Calu3 (cell line): ENCODE measurements around the gene MYT1. TPM values are rescaled to one million over a fixed set of nuclear protein-coding genes. Genes with fewer than 3 reads are reported as not detected.
"Not testable (repeated sequence)": the region's sequence is repeated elsewhere in the genome, so short reads cannot be mapped to it uniquely, and the experiment has no call there.

Experiments used
- BruUV-seq: library from RNA; stranded (reverse); fragments of 400-500 nt; replicated peaks from 2 replicates; lab custom pipeline; 2021; lab: Mats Ljungman, UMichigan
- CTCF ChIA-PET: fragments of 300-600 bp; sonication (Branson Sonifier 250); formaldehyde crosslinking; loops from one replicate; lab custom pipeline; 2022; ENCODE audit warnings: antibody characterized with exemption; lab: Charles Lee
- DNase-seq: peaks from one replicate; pipeline ENCODE4 v3.0.0; 2022
- H3K27ac Mint-ChIP-seq: one replicate; pipeline ENCODE4 v1.8.0; 2022; ENCODE audit warnings: mixed read lengths; ENCODE audit not compliant: unreplicated experiment
- H3K27me3 Mint-ChIP-seq: one replicate; pipeline ENCODE4 v1.8.0; 2022; ENCODE audit warnings: mixed read lengths; ENCODE audit not compliant: unreplicated experiment
- H3K36me3 Mint-ChIP-seq: one replicate; pipeline ENCODE4 v1.8.0; 2022; ENCODE audit warnings: mild to moderate bottlenecking, moderate library complexity, mixed read lengths; ENCODE audit not compliant: insufficient read depth, unreplicated experiment
- H3K4me1 Mint-ChIP-seq: one replicate; pipeline ENCODE4 v1.8.0; 2022; ENCODE audit warnings: mild to moderate bottlenecking, low read depth, mixed read lengths; ENCODE audit not compliant: unreplicated experiment
- H3K4me3 Mint-ChIP-seq: one replicate; pipeline ENCODE4 v1.8.0; 2022; ENCODE audit warnings: mild to moderate bottlenecking, low read depth, moderate library complexity, mixed read lengths; ENCODE audit not compliant: unreplicated experiment
- H3K9me3 Mint-ChIP-seq: one replicate; pipeline ENCODE4 v1.8.0; 2022; ENCODE audit warnings: low read depth, mixed read lengths; ENCODE audit not compliant: unreplicated experiment
- CTCF ChIP-seq: fragments of 200-600 bp; IDR thresholded peaks from one replicate; pipeline ENCODE4 v1.8.0; 2022; ENCODE audit warnings: antibody characterized with exemption; ENCODE audit not compliant: unreplicated experiment
- intact Hi-C: fragments of 100-400 bp; cut with micrococcal nuclease; formaldehyde crosslinking; loops from one replicate; pipeline ENCODE4 v1.10.0; 2022; ENCODE audit not compliant: unreplicated experiment
- total RNA-seq: library from RNA; stranded (reverse); gene quantifications from 2 replicates; pipeline ENCODE4 v1.2.3, GENCODE V29; 2022

The MYT1 gene
- total RNA-seq, 1 experiment from 2014 or later = 0.45 TPM

- no TSS peak for BruUV-seq
- CTCF ChIA-PET = interaction anchor here (0.5 kb wide), 1 partner anchor 93 kb away, joined by 5 read pairs; no protein-coding TSS in a partner anchor
- Mint-ChIP-seq H3K4me3 (no peak overlapping the region), H3K27ac (no peak overlapping the region), H3K4me1 (peaks cover 8% of the 10 kb centered on the region), H3K9me3 (peaks cover 5% of the 10 kb centered on the region), H3K27me3 (peaks cover 15% of the 10 kb centered on the region), H3K36me3 (peaks cover 13% of the 10 kb centered on the region)
- TF ChIP-seq CTCF = no peak
- DNase-seq = no peak
- intact Hi-C loops = no loop called here
Measured at GRCh38 chr20:64283646-64284045, 119.4 kb downstream of the MYT1 start.

DNA sequence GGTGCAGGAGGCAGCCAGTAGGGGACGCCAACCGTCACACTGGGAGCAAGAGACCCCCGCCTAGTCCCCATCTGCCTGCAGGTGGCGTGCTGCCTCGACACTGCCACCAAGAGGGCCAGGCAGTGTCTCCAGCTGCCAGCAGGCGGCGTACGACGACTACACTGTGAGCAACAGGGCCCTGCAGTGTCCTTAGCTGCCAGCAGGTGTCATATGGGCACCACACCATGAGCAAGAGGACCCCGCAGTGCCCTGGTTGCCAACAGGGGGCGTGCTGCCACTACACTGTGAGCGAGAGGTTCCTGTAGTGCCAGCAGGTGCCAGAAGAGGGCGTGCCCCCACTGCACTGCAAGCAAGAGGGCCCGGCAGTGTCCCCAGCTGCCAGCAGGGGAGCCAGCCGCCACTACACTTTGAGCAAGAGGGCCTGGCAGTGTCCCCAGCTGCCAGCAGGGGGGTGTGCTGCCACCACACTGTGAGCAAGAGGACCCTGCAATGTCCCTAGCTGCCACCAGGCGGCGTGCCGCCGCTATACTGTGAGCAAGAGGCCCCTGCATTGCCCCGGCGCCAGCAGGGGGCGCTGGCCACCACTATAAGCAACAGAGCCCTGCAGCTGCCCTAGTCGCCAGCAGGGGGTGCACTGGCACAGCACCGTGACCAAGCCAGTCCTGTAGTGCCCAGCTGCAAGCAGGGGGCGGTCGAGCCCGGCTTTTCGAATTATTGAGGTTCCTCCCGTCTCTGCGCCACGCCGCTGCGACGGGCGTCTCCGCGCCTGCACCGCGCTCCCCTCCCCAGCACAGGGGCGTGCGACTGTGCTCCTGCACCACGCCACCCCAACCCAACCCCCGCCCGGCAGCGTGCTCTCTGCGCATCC, 121.6 kb downstream of the MYT1 start:
- DNase-seq = peak; percentile 74
- CTCF ChIA-PET = interaction anchor here (0.7 kb wide), 1 partner anchor 152 kb away, joined by 3 read pairs; no protein-coding TSS in a partner anchor
- H3K4me3 Mint-ChIP-seq, intact Hi-C loops, H3K9me3 Mint-ChIP-seq, H3K36me3 Mint-ChIP-seq, H3K27ac Mint-ChIP-seq, BruUV-seq, H3K4me1 Mint-ChIP-seq: not testable (repeated sequence)
- TF ChIP-seq CTCF = peak; percentile 98
- H3K27me3 Mint-ChIP-seq = peaks cover 15% of the 10 kb centered on the region

GRCh38 chr20:64286447-64287263, 122.4 kb downstream of the MYT1 start:
- not testable (repeated sequence) for H3K36me3 Mint-ChIP-seq

GRCh38 chr20:64287264-64287590, 123.0 kb downstream of the MYT1 start:
- BruUV-seq, CTCF ChIA-PET, intact Hi-C loops: not testable (repeated sequence)

More at GRCh38 chr20:64286447-64287263, 122.4 kb downstream of the MYT1 start:
- DNase-seq = peak; percentile 20
- H3K4me3 Mint-ChIP-seq, BruUV-seq, H3K27ac Mint-ChIP-seq, H3K9me3 Mint-ChIP-seq, H3K4me1 Mint-ChIP-seq, CTCF ChIA-PET, intact Hi-C loops: not testable (repeated sequence)
- H3K27me3 Mint-ChIP-seq = peaks cover 15% of the 10 kb centered on the region

More at GRCh38 chr20:64287264-64287590, 123.0 kb downstream of the MYT1 start:
- not testable (repeated sequence) for H3K27ac Mint-ChIP-seq, H3K9me3 Mint-ChIP-seq, H3K36me3 Mint-ChIP-seq, DNase-seq, H3K4me1 Mint-ChIP-seq, H3K4me3 Mint-ChIP-seq
- peaks cover 11% of the 10 kb centered on the region for H3K27me3 Mint-ChIP-seq

Other genes starting within 250 kb of the MYT1 start
- gene UCKL1, start 208.0 kb upstream of the MYT1 start, total RNA-seq = 85.1 and 86.3 TPM in 2 replicates
- 58.1 and 62.8 TPM in 2 replicates for gene ZNF512B, start 194.5 kb upstream of the MYT1 start, total RNA-seq
- 23.6 and 23.7 TPM in 2 replicates for gene SAMD10, start 184.8 kb upstream of the MYT1 start, total RNA-seq
- gene PRPF6, start 183.3 kb upstream of the MYT1 start, total RNA-seq = 111 and 113 TPM in 2 replicates
- 4.9 and 5.0 TPM in 2 replicates for gene C20orf204, start 128.3 kb upstream of the MYT1 start, total RNA-seq
- gene SOX18, start 114.8 kb upstream of the MYT1 start, total RNA-seq = not detected in 2 replicates
- gene TCEA2, start 101.3 kb upstream of the MYT1 start, total RNA-seq = 39.9 and 43.7 TPM in 2 replicates
- 17.2 and 17.8 TPM in 2 replicates for gene RGS19, start 84.9 kb upstream of the MYT1 start, total RNA-seq
- 0.17 and 0.33 TPM in 2 replicates for gene OPRL1, start 84.4 kb upstream of the MYT1 start, total RNA-seq
- not detected in 2 replicates for gene LKAAEAR1, start 80.1 kb upstream of the MYT1 start, total RNA-seq
- not detected in 2 replicates for gene NPBWR2, start 56.9 kb upstream of the MYT1 start, total RNA-seq
- gene PCMTD2, start 91.3 kb downstream of the MYT1 start, total RNA-seq = 61.2 and 62.2 TPM in 2 replicates